Endothelial cell of umbilical vein (primary cell): ENCODE measurements around the gene VIPR1. TPM values are rescaled to one million over a fixed set of nuclear protein-coding genes. Genes with fewer than 3 reads are reported as not detected.

ENCODE experiments used
- BruUV-seq: library from RNA; stranded (reverse); fragments of 400-500 nt; replicated peaks from 2 replicates; lab custom pipeline; 2021; lab: Mats Ljungman, UMichigan
- CTCF ChIA-PET: fragments of 300-600, 350-600 bp; sonication (Branson Sonifier 250); formaldehyde crosslinking; loops from one replicate; lab custom pipeline; 2021; ENCODE audit warnings: antibody characterized with exemption, inconsistent platforms; lab: Charles Lee
- POLR2A ChIA-PET: fragments of 300-600, 350-600 bp; sonication (Branson Sonifier 250); formaldehyde crosslinking; loops from one replicate; lab custom pipeline; 2021; ENCODE audit warnings: antibody characterized with exemption, inconsistent platforms; lab: Charles Lee
- DNase-seq: peaks from one replicate; pipeline ENCODE4 v3.0.0-alpha.2; 2011; ENCODE audit warnings: low read depth, low spot score
- FAIRE-seq: peaks from 2 replicates; lab custom pipeline; 2011; peaks lifted over from hg19 to GRCh38; lab: Jason Lieb, UNC
- H2AFZ ChIP-seq: 2 replicates; pipeline ENCODE4 v1.6.0; 2012; ENCODE audit warnings: low read depth, low read length, control low read depth, inconsistent platforms
- H3K27ac ChIP-seq: 2 replicates; pipeline ENCODE4 v1.5.1; 2011; ENCODE audit warnings: low read depth, mild to moderate bottlenecking, control low read depth, low read length, moderate library complexity; ENCODE audit not compliant: insufficient read depth
- H3K27me3 ChIP-seq, 2 experiments: 2 replicates each; pipeline versions ENCODE4 v1.6.0 to v1.6.1; 2011; ENCODE audit warnings: low read length in 2 of 2, mixed read lengths in 1 of 2; ENCODE audit not compliant: control insufficient read depth in 2 of 2, insufficient read depth in 2 of 2
- H3K36me3 ChIP-seq, 2 experiments: 2 replicates in 1 of 2; 3 replicates in 1 of 2; pipeline ENCODE4 v1.5.1; 2011; ENCODE audit warnings: low read length in 2 of 2, mild to moderate bottlenecking in 1 of 2, moderate library complexity in 1 of 2; ENCODE audit not compliant: control insufficient read depth in 2 of 2, insufficient read depth in 2 of 2; ENCODE audit errors: extremely low read depth in 1 of 2
- H3K4me1 ChIP-seq: 3 replicates; pipeline ENCODE4 v1.5.1; 2011; ENCODE audit warnings: mild to moderate bottlenecking, low read length; ENCODE audit not compliant: control insufficient read depth, insufficient read depth; ENCODE audit errors: extremely low read depth
- H3K4me2 ChIP-seq: 2 replicates; pipeline ENCODE4 v1.6.1; 2011; ENCODE audit warnings: low read length, control low read depth, mixed read lengths; ENCODE audit not compliant: insufficient read depth
- H3K4me3 ChIP-seq, 3 experiments: fragments of 200-600 bp in 1 of 3; sonication (generic), shearing (Covaris generic) in 1 of 3; replicated peaks in 1 of 3; 2 replicates each; pipeline ENCODE4 v1.5.1; 2011 to 2016; ENCODE audit warnings: control low read depth in 3 of 3, low read length in 3 of 3, mild to moderate bottlenecking in 2 of 3, inconsistent platforms in 1 of 3, low read depth in 1 of 3, moderate library complexity in 1 of 3; ENCODE audit not compliant: insufficient read depth in 1 of 3
- H3K79me2 ChIP-seq: 2 replicates; pipeline ENCODE4 v1.6.0; 2012; ENCODE audit warnings: low read length, inconsistent platforms; ENCODE audit not compliant: control insufficient read depth, insufficient read depth
- H3K9ac ChIP-seq: replicated peaks from 2 replicates; pipeline ENCODE3; 2011; ENCODE audit warnings: low read length, control low read depth; ENCODE audit not compliant: insufficient read depth; ENCODE audit errors: extremely low read depth
- H3K9me1 ChIP-seq: replicated peaks from 3 replicates; pipeline ENCODE4 v1.6.0; 2011; ENCODE audit warnings: mild to moderate bottlenecking, low read length; ENCODE audit not compliant: control insufficient read depth, insufficient read depth; ENCODE audit errors: extremely low read depth
- H3K9me3 ChIP-seq: replicated peaks from 2 replicates; pipeline ENCODE4 v1.5.1; 2012; ENCODE audit warnings: low read length, inconsistent platforms; ENCODE audit not compliant: control insufficient read depth, insufficient read depth
- H4K20me1 ChIP-seq: replicated peaks from 2 replicates; pipeline ENCODE3; 2011; ENCODE audit warnings: mild to moderate bottlenecking, low read length; ENCODE audit not compliant: control insufficient read depth, insufficient read depth; ENCODE audit errors: extremely low read depth
- EZH2 ChIP-seq: IDR thresholded peaks from 2 replicates; pipeline ENCODE4 v1.6.1; 2012; ENCODE audit warnings: borderline replicate concordance, low read depth, mild to moderate bottlenecking, moderate library complexity, low read length, inconsistent platforms; ENCODE audit not compliant: severe bottlenecking
- GATA2 ChIP-seq: IDR thresholded peaks from 2 replicates; pipeline ENCODE4 v1.7.0; 2011; ENCODE audit warnings: low read depth, mild to moderate bottlenecking, moderate library complexity, mixed read lengths, low read length; ENCODE audit not compliant: insufficient read length, insufficient read depth
- POLR2A ChIP-seq: IDR thresholded peaks from 2 replicates; pipeline ENCODE4 v1.6.1; 2012; ENCODE audit warnings: low read depth, mild to moderate bottlenecking, control low read depth, low read length
- POLR2AphosphoS5 ChIP-seq: IDR thresholded peaks from 2 replicates; pipeline ENCODE4 v1.6.1; 2012; ENCODE audit warnings: low read depth, mild to moderate bottlenecking, control low read depth, low read length, moderate library complexity; ENCODE audit not compliant: insufficient read depth
- dilution Hi-C: fragments of 300-500 bp; cut with MboI; formaldehyde crosslinking; loops from one replicate; pipeline ENCODE4 v1.15.0; 2019; ENCODE audit warnings: low sequenced_read_pairs; ENCODE audit not compliant: extremely low pct_ligation_motif_present
- intact Hi-C: fragments of 100-400 bp; cut with micrococcal nuclease; formaldehyde crosslinking; loops from one replicate; pipeline ENCODE4 v1.10.0; 2022
- polyA plus RNA-seq, 4 experiments: library from polyadenylated mRNA; depleted of rRNA in 3 of 4; stranded (reverse) in 3 of 4; unstranded in 1 of 4; fragments of >200 nt; gene quantifications; 2 replicates each; pipeline versions ENCODE4 v1.2.1 to v1.2.3, GENCODE V29; 2011 to 2012; ENCODE audit warnings: missing spikeins in 1 of 4
- total RNA-seq: library from RNA; stranded (reverse); gene quantifications from 2 replicates; pipeline ENCODE4 v1.2.3, GENCODE V29; 2021
- TF ChIP-seq, protein P1 (sequence below): IDR thresholded peaks from 2 replicates; pipeline ENCODE4 v1.6.1; 2011; ENCODE audit not compliant: insufficient read depth, insufficient read length
- TF ChIP-seq, protein P2 (sequence below), 2 donors: IDR thresholded peaks; 1 replicate in 1 of 2; 2 replicates in 1 of 2; pipeline ENCODE4 v1.5.1; 2011; ENCODE audit warnings: low read length in 2 of 2, mild to moderate bottlenecking in 2 of 2, moderate library complexity in 2 of 2, control low read depth in 1 of 2, inconsistent platforms in 1 of 2, low read depth in 1 of 2; ENCODE audit not compliant: insufficient read depth in 1 of 2; ENCODE audit errors: extremely low read depth in 1 of 2

The VIPR1 gene
- total and polyA plus RNA-seq, 2 donors (not counting 3 experiments of a cell fraction or from before 2014, with no cell fraction given), result 3.8 to 4.7 TPM

DNA sequence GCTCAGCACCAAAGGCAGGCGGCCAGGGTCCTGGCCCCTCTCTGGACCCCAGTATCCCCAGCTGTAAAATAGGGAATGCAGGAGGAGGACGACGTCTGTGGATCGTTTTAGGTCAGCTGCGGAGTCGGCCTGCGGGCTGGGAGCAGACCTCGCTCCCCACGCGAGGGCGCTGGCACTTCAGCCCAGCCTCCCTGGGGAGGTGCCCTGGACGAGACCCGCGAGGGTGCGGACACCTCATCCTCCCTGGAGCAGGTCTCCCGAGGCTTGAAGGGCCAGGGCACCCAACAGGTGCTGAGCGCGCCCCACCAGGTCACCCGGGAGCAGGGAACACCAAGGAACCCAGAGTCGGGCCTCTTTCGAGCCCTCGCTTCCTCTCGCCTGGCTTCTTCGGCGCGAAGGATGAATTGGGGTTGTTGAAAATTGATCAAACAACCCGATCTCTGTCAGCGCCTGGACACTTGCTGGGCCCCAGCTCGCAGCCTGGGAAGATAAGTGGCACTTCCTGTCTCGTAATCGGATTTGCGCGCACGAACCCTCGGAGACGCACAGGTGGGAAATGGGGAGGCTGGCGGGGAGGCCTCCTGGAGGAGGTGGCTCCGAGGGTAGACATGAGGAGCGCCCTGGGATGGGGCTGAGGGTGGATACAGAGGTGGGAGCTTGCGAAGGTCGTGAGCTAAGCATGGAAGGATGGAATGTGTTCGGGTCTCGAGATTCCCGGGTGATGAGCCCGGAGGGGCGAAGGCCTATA lies 588 bp upstream of the VIPR1 start:
- Histone ChIP-seq H3K4me1 (peaks cover 6% of the 10 kb centered on the region), H3K9me1 (no peaks in the 10 kb centered on the region), H4K20me1 (no peaks in the 10 kb centered on the region), H3K9me3 (no peaks in the 10 kb centered on the region), H3K9ac (no peak overlapping the region), H3K79me2 (no peaks in the 10 kb centered on the region), H3K4me2 (peak overlapping the region; percentile 82), H3K27ac (no peak overlapping the region), H3K36me3 (no peaks in the 10 kb centered on the region), H3K4me3 (peak overlapping the region; percentile 32 to 38 (median 35)), H3K27me3 (peaks cover 6 to 10% of the 10 kb centered on the region in 2 experiments), H2AFZ (peak overlapping the region; percentile 85)
- DNase-seq, result peak; percentile 50
- intact Hi-C loops (loop anchor here (1.0 kb wide), 4 partner anchors 29 to 45 kb away; no protein-coding TSS in a partner anchor), dilution Hi-C loops (no loop called here)
- ChIA-PET CTCF (interaction anchor here (0.7 to 3.2 kb wide), 22 partner anchors 9 to 272 kb away, joined by 3 to 31 read pairs (median 5); no protein-coding TSS in a partner anchor), POLR2A (interaction anchor here (1.1 to 2.2 kb wide), 2 partner anchors 12 to 29 kb away, joined by 3 to 9 read pairs; no protein-coding TSS in a partner anchor)
- BruUV-seq, result no TSS peak
- no peak for TF ChIP-seq GATA2
- TF ChIP-seq POLR2A, result no peak
- no peak for TF ChIP-seq POLR2AphosphoS5
- TF ChIP-seq, protein P1, sequence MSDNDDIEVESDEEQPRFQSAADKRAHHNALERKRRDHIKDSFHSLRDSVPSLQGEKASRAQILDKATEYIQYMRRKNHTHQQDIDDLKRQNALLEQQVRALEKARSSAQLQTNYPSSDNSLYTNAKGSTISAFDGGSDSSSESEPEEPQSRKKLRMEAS, result no peak
- TF ChIP-seq, protein P2, sequence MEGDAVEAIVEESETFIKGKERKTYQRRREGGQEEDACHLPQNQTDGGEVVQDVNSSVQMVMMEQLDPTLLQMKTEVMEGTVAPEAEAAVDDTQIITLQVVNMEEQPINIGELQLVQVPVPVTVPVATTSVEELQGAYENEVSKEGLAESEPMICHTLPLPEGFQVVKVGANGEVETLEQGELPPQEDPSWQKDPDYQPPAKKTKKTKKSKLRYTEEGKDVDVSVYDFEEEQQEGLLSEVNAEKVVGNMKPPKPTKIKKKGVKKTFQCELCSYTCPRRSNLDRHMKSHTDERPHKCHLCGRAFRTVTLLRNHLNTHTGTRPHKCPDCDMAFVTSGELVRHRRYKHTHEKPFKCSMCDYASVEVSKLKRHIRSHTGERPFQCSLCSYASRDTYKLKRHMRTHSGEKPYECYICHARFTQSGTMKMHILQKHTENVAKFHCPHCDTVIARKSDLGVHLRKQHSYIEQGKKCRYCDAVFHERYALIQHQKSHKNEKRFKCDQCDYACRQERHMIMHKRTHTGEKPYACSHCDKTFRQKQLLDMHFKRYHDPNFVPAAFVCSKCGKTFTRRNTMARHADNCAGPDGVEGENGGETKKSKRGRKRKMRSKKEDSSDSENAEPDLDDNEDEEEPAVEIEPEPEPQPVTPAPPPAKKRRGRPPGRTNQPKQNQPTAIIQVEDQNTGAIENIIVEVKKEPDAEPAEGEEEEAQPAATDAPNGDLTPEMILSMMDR (IDR thresholded peaks at IDR 0.05; ENCODE audit: extremely low read depth in 1 of 2, insufficient read depth in 1 of 2, low read depth in 1 of 2, low read length in 2 of 2), result peak; percentile 64 to 88
- TF ChIP-seq EZH2, result peak; percentile 20
- FAIRE-seq, result peak; percentile 83
